ENCODE data around the gene PPIL3. TPM values are rescaled to one million over a fixed set of nuclear protein-coding genes. Genes with fewer than 3 reads are reported as not detected.

Gene PPIL3
- polyA plus RNA-seq, 1 of the 3 experiments (the other 2 are of a cell fraction): 44.9 TPM

DNA sequence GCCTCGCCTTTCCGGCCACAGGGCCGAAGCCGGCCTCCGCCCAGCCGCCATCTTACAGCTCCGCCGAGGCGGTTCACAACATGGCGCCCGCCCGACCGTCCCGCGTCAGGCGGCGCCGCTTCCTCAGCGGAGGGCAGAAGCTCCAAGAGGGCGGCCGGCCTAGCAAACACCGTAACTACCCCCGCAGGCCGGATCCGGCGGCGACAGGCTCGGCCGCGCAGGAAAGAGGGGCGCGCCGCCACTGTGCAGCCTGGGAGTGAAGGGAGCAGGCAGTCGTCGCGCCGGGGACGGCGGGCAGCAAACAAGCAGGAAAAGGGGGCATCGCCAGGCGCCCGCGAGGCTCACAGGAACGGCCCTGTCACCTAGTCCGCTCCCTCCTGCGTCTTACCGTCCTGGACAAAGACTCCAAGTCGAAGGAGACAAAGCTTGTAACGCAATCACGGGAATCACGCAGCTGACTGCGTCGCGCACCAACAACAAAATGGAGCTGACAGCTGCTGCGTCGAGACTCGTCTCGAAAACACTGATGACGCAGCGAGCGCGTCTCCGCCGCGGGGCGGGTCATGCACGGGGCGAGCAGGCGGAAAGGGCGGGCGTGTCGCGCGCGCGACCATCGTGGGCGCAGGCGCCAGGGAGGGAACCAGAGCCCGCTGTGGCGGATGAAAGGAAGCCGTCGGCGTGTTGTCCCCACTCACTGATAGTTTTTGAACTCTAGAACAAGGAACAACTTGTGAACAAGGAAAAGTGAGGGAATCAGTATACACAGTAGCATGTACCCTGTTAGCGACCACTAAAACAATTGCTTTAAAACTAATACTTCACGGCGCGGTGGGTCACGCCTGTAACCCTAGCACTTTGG is 24.5 kb downstream of the PPIL3 start, which contains the start of gene CLK1 (continued):
- TF ChIP-seq TAF1 (IDR thresholded peaks at IDR 0.05; ENCODE audit: borderline replicate concordance, low read depth, low read length) (peak; percentile 91), NRF1 (IDR thresholded peaks at IDR 0.05; ENCODE audit: low read depth, low read length) (peak; percentile 66), SIN3A (IDR thresholded peaks at IDR 0.05; ENCODE audit: borderline replicate concordance, low read depth, low read length) (peak; percentile 94), RCOR1 (IDR thresholded peaks at IDR 0.05; ENCODE audit: low read length) (peak; percentile 43; the same call in 1 of the 2 replicates), EP300 (IDR thresholded peaks at IDR 0.05; ENCODE audit: borderline replicate concordance in 1 of 2, low read depth in 1 of 2, low read length in 1 of 2) (peak in 1 of 2 experiments; percentile 75; a peak in 3 of 4 replicates), FOSL2 (IDR thresholded peaks at IDR 0.05; ENCODE audit: borderline replicate concordance, low read depth) (no peak), CHD2 (IDR thresholded peaks at IDR 0.05; ENCODE audit: low read length, partially characterized antibody) (peak; percentile 84), JUND (IDR thresholded peaks at IDR 0.05) (no peak), RFX5 (IDR thresholded peaks at IDR 0.05; ENCODE audit: low read length) (0 out of 2 replicates have a peak, but pooled peaks have one; percentile 50), YY1 (IDR thresholded peaks at IDR 0.05; ENCODE audit: low read depth) (peak; percentile 99), EZH2phosphoT487 (IDR thresholded peaks at IDR 0.05; ENCODE audit: borderline replicate concordance, low read depth) (no peak), GABPA (IDR thresholded peaks at IDR 0.05; ENCODE audit: low read depth) (peak; percentile 36), RXRA (IDR thresholded peaks at IDR 0.05; ENCODE audit: borderline replicate concordance, low read depth) (no peak), SMC3 (IDR thresholded peaks at IDR 0.05; ENCODE audit: low read depth, low read length) (no peak), IRF3 (IDR thresholded peaks at IDR 0.05; ENCODE audit: low read depth, low read length) (no peak; the same call in 1 of the 2 replicates), ZBTB33 (IDR thresholded peaks at IDR 0.05; ENCODE audit: borderline replicate concordance, low read depth) (0 out of 2 replicates have a peak, but pooled peaks have one; percentile 11), FOXJ3 (CRISPR knock-in tag; IDR thresholded peaks at IDR 0.05) (peak; percentile 17; the same call in 1 of the 2 replicates), TEAD4 (IDR thresholded peaks at IDR 0.05; ENCODE audit: borderline replicate concordance, insufficient read depth) (peak; percentile 100)

Data from SK-N-SH (cell line).